Endodermal cell (in vitro differentiated cells): ENCODE measurements around the gene CERS3. TPM values are rescaled to one million over a fixed set of nuclear protein-coding genes. Genes with fewer than 3 reads are reported as not detected.

Experiments used
- DNase-seq: peaks from one replicate; pipeline ENCODE4 v3.0.0-alpha.2; 2017
- H3K27ac ChIP-seq: 2 replicates; pipeline ENCODE4 v1.5.1; 2013; ENCODE audit warnings: mild to moderate bottlenecking, low read depth, low read length, moderate library complexity
- H3K27me3 ChIP-seq: 2 replicates; pipeline ENCODE4 v1.6.1; 2013; ENCODE audit warnings: mild to moderate bottlenecking, low read length, moderate library complexity; ENCODE audit not compliant: insufficient read depth, control insufficient read depth, poor library complexity, severe bottlenecking
- H3K36me3 ChIP-seq: 2 replicates; pipeline ENCODE4 v1.7.0; 2013; ENCODE audit warnings: mild to moderate bottlenecking, low read length, moderate library complexity; ENCODE audit not compliant: control insufficient read depth, insufficient read depth
- H3K4me1 ChIP-seq: one replicate; pipeline ENCODE4 v1.7.0; 2013; ENCODE audit warnings: low read length; ENCODE audit not compliant: control insufficient read depth, insufficient read depth
- H3K4me3 ChIP-seq: 2 replicates; pipeline ENCODE4 v1.5.1; 2013; ENCODE audit warnings: mild to moderate bottlenecking, low read length, moderate library complexity
- H3K9ac ChIP-seq: 2 replicates; pipeline ENCODE4 v1.6.1; 2013; ENCODE audit warnings: mild to moderate bottlenecking, low read length, moderate library complexity; ENCODE audit not compliant: poor library complexity, severe bottlenecking; ENCODE audit errors: extremely low read depth
- H3K9me3 ChIP-seq: 2 replicates; pipeline ENCODE4 v1.6.1; 2013; ENCODE audit warnings: mild to moderate bottlenecking, low read length, moderate library complexity; ENCODE audit not compliant: control insufficient read depth
- H3K27ac Mint-ChIP-seq: 2 replicates; pipeline ENCODE4 v1.8.0; 2020; ENCODE audit warnings: mixed read lengths
- H3K27me3 Mint-ChIP-seq: 2 replicates; pipeline ENCODE4 v1.8.0; 2021; ENCODE audit warnings: mild to moderate bottlenecking, mixed read lengths; ENCODE audit not compliant: insufficient read depth
- H3K36me3 Mint-ChIP-seq: 2 replicates; pipeline ENCODE4 v1.8.0; 2020; ENCODE audit warnings: low read depth, mixed read lengths
- H3K4me1 Mint-ChIP-seq: 2 replicates; pipeline ENCODE4 v1.8.0; 2020; ENCODE audit warnings: mixed read lengths
- H3K4me3 Mint-ChIP-seq: 2 replicates; pipeline ENCODE4 v1.8.0; 2020; ENCODE audit warnings: mild to moderate bottlenecking, moderate library complexity, mixed read lengths
- H3K9me3 Mint-ChIP-seq: 2 replicates; pipeline ENCODE4 v1.8.0; 2020; ENCODE audit warnings: mild to moderate bottlenecking, mixed read lengths
- WGBS, 2 experiments: methylation state at CpG; one replicate each; pipeline versions ENCODE4 v1.1.5 to v1.1.7; 2013; ENCODE audit warnings: missing lambda C conversion rate in 2 of 2, mixed read lengths in 1 of 2; ENCODE audit not compliant: insufficient coverage in 1 of 2, insufficient read length in 1 of 2; 5-methylcytosine and 5-hydroxymethylcytosine counted together
- total RNA-seq, 2 donors: library from RNA; stranded (reverse); fragmentation: NEBNext Ultra II Directional in 1 of 2; extraction: Animal tissue kit (Norgen Biotek cat#: 25700) in 1 of 2; gene quantifications; 2 replicates in 1 of 2; 3 replicates in 1 of 2; pipeline ENCODE4 v1.2.1, GENCODE V29; 2021
- TF ChIP-seq, protein P1 (sequence below): fragments of 200-600 bp; sonication (generic); conservative IDR thresholded peaks from 2 replicates; pipeline ENCODE4 v1.5.0; 2021; ENCODE audit warnings: antibody characterized with exemption, mild to moderate bottlenecking

The CERS3 gene
- total RNA-seq, 2 donors from 2014 or later = 0.48 TPM; not detected in 1

DNA sequence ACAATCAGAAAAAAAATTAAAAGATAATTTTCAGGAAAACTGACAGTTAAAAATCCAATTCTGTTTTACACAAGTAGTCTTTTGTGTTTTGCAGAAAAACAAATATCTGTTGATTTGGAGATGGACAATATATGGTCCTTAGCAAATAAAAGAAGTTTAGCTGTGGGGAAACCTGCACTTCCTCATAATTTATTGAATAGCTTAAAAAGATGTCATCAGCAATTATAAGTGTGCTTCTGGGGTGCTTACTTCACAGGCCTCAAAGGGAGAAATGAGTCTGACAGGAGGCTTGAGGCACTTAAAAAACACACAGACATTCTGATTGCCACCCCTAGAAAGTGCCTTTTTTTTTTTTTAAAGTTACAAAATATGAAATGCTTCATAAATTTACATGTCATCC, 31.6 kb upstream of the CERS3 start:
- H3K36me3 Mint-ChIP-seq = peaks cover 5% of the 10 kb centered on the region
- Histone ChIP-seq H3K27me3 (no peaks in the 10 kb centered on the region), H3K27ac (no peak overlapping the region), H3K36me3 (no peaks in the 10 kb centered on the region), H3K9me3 (no peaks in the 10 kb centered on the region), H3K9ac (no peak overlapping the region), H3K4me1 (no peaks in the 10 kb centered on the region), H3K4me3 (no peak overlapping the region)
- H3K27ac Mint-ChIP-seq = no peak overlapping the region
- H3K9me3 Mint-ChIP-seq = peaks cover 19% of the 10 kb centered on the region
- no peaks in the 10 kb centered on the region for H3K4me1 Mint-ChIP-seq
- DNase-seq = no peak
- TF ChIP-seq, protein P1, sequence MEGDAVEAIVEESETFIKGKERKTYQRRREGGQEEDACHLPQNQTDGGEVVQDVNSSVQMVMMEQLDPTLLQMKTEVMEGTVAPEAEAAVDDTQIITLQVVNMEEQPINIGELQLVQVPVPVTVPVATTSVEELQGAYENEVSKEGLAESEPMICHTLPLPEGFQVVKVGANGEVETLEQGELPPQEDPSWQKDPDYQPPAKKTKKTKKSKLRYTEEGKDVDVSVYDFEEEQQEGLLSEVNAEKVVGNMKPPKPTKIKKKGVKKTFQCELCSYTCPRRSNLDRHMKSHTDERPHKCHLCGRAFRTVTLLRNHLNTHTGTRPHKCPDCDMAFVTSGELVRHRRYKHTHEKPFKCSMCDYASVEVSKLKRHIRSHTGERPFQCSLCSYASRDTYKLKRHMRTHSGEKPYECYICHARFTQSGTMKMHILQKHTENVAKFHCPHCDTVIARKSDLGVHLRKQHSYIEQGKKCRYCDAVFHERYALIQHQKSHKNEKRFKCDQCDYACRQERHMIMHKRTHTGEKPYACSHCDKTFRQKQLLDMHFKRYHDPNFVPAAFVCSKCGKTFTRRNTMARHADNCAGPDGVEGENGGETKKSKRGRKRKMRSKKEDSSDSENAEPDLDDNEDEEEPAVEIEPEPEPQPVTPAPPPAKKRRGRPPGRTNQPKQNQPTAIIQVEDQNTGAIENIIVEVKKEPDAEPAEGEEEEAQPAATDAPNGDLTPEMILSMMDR = no peak
- H3K27me3 Mint-ChIP-seq = no peaks in the 10 kb centered on the region
- no peak overlapping the region for H3K4me3 Mint-ChIP-seq

DNA sequence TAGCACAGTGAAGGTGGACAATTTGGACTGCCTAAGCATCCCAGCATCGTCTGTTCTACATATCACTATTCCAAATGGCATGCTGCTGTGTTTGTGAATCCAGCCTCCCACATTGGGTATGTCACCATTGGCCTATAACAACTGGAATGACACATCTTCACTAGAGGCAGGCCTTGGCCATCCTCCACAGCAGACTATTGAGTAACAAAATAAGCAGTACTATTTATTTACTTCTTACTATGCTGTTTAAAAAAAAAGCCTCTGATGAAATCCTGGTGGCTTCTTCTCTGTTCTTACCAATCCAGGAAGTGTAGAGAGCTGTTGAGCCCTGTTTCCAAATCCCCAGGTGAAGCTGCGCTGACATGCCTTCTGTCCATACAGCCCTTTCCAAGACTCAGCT, 30.6 kb upstream of the CERS3 start:
- no peaks in the 10 kb centered on the region for H3K4me1 ChIP-seq
- H3K9ac ChIP-seq = no peak overlapping the region
- WGBS, 2 experiments = 83 to 100% methylated on average over 2 of the region's 2 CpGs
- peaks cover 5% of the 10 kb centered on the region for H3K36me3 Mint-ChIP-seq
- H3K9me3 ChIP-seq = no peaks in the 10 kb centered on the region
- no peaks in the 10 kb centered on the region for H3K36me3 ChIP-seq
- H3K4me3 Mint-ChIP-seq = no peak overlapping the region
- H3K27me3 ChIP-seq = no peaks in the 10 kb centered on the region
- DNase-seq = no peak
- TF ChIP-seq, protein P1 = no peak
- H3K27ac ChIP-seq = no peak overlapping the region
- peaks cover 26% of the 10 kb centered on the region for H3K9me3 Mint-ChIP-seq
- no peaks in the 10 kb centered on the region for H3K27me3 Mint-ChIP-seq
- H3K27ac Mint-ChIP-seq = no peak overlapping the region
- H3K4me3 ChIP-seq = no peak overlapping the region
- no peaks in the 10 kb centered on the region for H3K4me1 Mint-ChIP-seq

DNA sequence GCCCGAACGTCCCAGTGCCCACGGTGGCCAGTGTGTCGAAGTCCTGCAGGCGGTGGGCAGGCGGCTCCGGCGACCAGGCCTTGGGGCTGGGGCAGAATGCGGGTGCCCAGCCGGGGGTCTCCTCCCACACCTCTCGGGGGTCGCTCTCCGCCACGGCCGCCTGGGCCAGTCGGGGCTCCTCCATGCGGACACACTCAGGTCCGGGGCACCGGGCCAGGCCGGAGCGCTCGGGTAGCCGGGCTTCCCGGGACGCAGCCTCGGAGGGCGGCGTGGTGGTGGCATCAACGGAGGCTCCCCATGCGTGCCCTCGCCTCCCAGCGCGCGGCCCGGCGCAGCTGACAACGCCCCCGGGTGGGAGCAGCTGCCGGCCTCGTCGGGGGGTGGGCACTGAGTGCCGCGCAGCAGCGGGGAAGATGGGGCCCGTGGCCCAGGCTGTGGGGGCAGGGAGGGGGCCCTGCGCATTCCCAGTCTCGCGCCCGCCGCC, 30.1 kb upstream of the CERS3 start:
- Mint-ChIP-seq H3K27ac (no peak overlapping the region), H3K9me3 (peaks cover 29% of the 10 kb centered on the region), H3K36me3 (peaks cover 7% of the 10 kb centered on the region), H3K4me1 (no peaks in the 10 kb centered on the region), H3K4me3 (no peak overlapping the region), H3K27me3 (no peaks in the 10 kb centered on the region)
- WGBS, 2 experiments = 94 to 95% methylated on average over 31 to 50 of the region's 50 CpGs
- Histone ChIP-seq H3K4me3 (no peak overlapping the region), H3K36me3 (no peaks in the 10 kb centered on the region), H3K27me3 (no peaks in the 10 kb centered on the region), H3K4me1 (no peaks in the 10 kb centered on the region), H3K9me3 (no peaks in the 10 kb centered on the region), H3K9ac (no peak overlapping the region), H3K27ac (no peak overlapping the region)
- no peak for DNase-seq
- TF ChIP-seq, protein P1 = no peak
